Mucosa of rectum (tissue), 2 donors: ENCODE results near the gene SAMD14.

ENCODE experiments used
- H3K27ac ChIP-seq, 2 donors: one replicate each; pipeline ENCODE4 v1.7.0; 2013; ENCODE audit warnings: inconsistent platforms in 2 of 2, low read depth in 2 of 2, low read length in 2 of 2
- H3K27me3 ChIP-seq, 2 donors: one replicate each; pipeline ENCODE4 v1.7.0; 2013; ENCODE audit warnings: low read length in 2 of 2; ENCODE audit not compliant: control insufficient read depth in 2 of 2, insufficient read depth in 2 of 2
- H3K36me3 ChIP-seq, 2 donors: one replicate each; pipeline ENCODE4 v1.7.0; 2013; ENCODE audit warnings: low read length in 2 of 2; ENCODE audit not compliant: control insufficient read depth in 2 of 2, insufficient read depth in 2 of 2
- H3K4me1 ChIP-seq, 2 donors: one replicate each; pipeline ENCODE4 v1.7.0; 2013; ENCODE audit warnings: low read length in 2 of 2, mild to moderate bottlenecking in 1 of 2; ENCODE audit not compliant: control insufficient read depth in 2 of 2, insufficient read depth in 2 of 2
- H3K4me3 ChIP-seq, 2 donors: one replicate each; pipeline ENCODE4 v1.7.0; 2013; ENCODE audit warnings: low read length in 2 of 2
- H3K9ac ChIP-seq, 2 donors: one replicate each; pipeline ENCODE4 v1.7.0; 2013; ENCODE audit warnings: low read length in 2 of 2, low read depth in 1 of 2, mild to moderate bottlenecking in 1 of 2
- H3K9me3 ChIP-seq, 2 donors: one replicate each; pipeline ENCODE4 v1.7.0; 2013; ENCODE audit warnings: low read length in 2 of 2; ENCODE audit not compliant: control insufficient read depth in 2 of 2
- donor health status: healthy.
- donor health status: Normal muscosa, but diverticular disease.

SAMD14 gene

DNA sequence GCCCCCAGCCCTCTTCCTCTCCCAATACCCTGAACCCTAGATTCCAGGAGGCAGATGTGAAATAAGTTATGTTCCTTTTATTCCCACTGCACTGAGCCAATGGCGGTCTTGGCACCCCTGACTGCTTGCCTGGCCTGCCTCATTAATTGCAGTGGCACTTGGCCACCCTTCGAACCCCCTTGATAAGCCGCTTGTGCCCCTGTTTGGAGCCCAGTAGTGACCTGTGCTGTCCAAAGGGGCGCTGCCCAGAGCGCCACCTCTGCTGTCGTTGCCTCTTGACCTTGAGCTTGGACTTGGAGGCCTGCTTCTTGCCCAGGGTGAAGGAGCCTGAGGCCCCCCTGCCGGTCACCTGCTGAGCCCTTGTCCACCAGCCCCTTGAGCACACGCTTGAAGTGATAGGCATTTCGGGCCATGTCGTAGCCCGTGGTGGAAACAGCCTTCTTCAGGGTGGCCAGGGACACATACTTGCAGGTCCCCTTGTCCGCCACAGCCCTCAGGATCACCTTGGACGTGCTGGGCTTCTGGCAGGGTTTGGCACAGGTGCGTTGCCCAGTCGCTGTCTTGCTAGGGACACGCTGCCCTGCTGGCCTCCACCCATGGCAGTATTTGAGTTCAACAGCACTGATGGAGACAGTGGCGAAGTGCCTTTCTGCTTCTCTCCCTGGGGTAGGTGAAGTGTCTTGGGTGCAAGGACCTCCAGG is 41.6 kb upstream of the SAMD14 start:
- Histone ChIP-seq H3K4me3 (no peak overlapping the region), H3K27ac (no peak overlapping the region), H3K9ac (no peak overlapping the region), H3K27me3 (no peaks in the 10 kb centered on the region), H3K9me3 (no peaks in the 10 kb centered on the region), H3K36me3 (no peaks in the 10 kb centered on the region), H3K4me1 (peaks cover 2 to 8% of the 10 kb centered on the region in 2 donors)

DNA sequence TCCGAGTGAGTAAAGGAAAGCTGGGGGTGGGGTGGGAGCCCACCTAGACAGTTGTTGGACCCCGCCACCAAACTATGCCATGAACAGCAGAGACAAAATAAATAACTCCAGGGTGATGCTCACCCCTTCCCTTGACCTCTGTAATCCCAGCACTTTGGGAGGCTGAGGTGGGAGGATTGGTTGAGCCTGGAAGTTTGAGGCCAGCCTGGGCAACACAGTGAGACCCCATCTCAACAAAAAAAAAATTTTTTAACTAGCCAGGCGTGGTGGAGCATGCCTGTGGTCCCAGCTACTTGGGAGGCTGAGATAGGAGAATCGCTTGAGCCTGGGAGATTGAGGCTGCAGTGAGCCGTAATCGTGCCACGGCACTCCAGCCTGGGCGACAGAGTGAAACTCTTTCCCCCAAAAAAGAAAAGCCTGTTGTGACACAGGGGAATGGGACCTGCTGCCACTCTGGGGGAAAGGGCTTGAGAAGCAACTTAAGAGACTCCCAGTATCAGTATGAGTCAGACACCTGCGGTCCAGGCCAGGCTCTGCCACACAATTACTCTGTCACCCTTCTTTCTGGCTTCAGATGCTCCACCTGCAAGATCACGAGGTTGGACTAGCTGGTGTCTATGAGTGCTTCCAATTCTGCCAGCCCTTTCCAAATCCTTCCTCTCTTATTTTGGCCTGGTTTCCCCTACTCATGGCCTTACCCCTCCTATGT is 40.9 kb upstream of the SAMD14 start:
- Histone ChIP-seq H3K4me3 (no peak overlapping the region), H3K9me3 (no peaks in the 10 kb centered on the region), H3K27me3 (no peaks in the 10 kb centered on the region), H3K4me1 (peaks cover 2 to 6% of the 10 kb centered on the region in 2 donors), H3K27ac (no peak overlapping the region), H3K9ac (no peak overlapping the region), H3K36me3 (no peaks in the 10 kb centered on the region)

DNA sequence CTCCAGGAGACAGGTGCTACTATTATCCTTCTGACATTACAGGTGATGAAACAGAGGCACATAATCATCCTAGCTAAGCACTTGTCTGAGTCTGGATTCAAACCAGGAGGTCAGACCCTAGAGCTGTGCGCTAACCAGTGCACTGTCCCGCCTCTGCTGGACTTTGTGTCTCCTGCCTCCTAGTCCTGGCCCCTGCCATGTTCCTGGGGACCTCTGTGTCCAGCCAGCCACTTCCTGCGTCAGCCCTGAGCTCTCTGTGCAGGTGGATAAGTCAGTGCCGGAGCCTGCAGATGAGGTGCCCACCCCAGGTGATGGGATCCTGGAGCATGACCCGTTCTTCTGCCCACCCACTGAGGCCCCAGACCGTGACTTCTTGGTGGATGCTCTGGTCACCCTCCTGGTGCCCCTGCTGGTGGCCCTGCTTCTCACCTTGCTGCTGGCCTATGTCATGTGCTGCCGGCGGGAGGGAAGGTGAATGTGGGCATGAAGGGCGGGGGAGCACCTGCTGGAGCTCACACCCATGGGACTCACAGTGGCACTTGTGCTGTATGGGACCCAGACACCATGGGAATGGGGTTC is 40.0 kb upstream of the SAMD14 start:
- H3K27ac ChIP-seq = no peak overlapping the region
- H3K4me3 ChIP-seq = no peak overlapping the region
- H3K27me3 ChIP-seq = no peaks in the 10 kb centered on the region
- H3K9ac ChIP-seq = no peak overlapping the region
- H3K9me3 ChIP-seq = no peaks in the 10 kb centered on the region
- H3K4me1 ChIP-seq = peaks cover 2 to 8% of the 10 kb centered on the region in 2 donors
- no peaks in the 10 kb centered on the region for H3K36me3 ChIP-seq

DNA sequence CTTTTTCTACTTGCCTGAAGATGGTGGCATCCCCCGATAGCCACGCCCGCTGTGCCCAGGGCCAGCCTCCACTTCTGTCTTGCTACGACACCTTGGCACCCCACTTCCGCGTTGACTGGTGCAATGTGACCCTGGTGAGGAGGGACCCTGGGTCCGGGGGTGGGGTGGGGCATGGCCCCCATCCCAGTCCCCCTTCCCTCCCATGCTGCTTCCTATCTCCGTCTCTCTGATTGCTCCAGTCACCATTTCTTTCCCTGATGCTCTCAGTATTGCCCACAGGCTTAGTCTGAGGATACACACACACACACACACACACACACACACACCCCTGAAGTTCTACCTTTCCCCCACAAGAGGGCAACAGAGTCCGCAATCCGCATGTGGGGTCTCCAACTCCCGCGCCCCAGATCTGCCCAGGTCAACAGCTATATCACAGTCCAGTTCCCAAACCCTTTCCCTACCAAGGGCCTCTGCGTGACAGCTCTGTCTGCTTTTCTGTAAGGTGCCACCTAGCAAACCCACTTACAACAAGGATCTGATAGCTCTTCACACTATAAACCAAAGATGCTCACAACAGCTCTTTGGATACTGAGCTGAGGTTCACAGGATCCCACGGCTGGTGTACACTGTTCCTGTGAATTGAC is 39.3 kb upstream of the SAMD14 start:
- Histone ChIP-seq H3K36me3 (no peaks in the 10 kb centered on the region), H3K4me1 (peaks cover 2 to 8% of the 10 kb centered on the region in 2 donors), H3K9me3 (no peaks in the 10 kb centered on the region), H3K9ac (no peak overlapping the region), H3K4me3 (no peak overlapping the region), H3K27ac (no peak overlapping the region), H3K27me3 (no peaks in the 10 kb centered on the region)

DNA sequence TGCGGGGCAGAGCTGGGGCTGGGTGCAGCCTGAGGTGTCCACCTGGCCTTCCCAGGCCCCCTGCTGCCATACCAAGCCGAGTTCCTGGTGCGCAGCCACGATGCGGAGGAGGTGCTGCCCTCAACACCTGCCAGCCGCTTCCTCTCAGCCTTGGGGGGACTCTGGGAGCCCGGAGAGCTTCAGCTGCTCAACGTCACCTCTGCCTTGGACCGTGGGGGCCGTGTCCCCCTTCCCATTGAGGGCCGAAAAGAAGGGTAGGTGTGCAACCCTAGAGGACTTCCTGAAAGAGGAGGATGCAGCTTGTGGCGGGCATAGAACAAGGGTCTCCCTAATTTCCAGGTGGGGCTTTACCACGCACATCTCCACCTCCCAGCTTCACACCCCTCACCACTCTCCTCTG is 38.4 kb upstream of the SAMD14 start:
- Histone ChIP-seq H3K27ac (no peak overlapping the region), H3K36me3 (no peaks in the 10 kb centered on the region), H3K27me3 (no peaks in the 10 kb centered on the region), H3K4me1 (peaks cover 2 to 6% of the 10 kb centered on the region in 2 donors), H3K9me3 (no peaks in the 10 kb centered on the region), H3K9ac (no peak overlapping the region), H3K4me3 (no peak overlapping the region)

GRCh38 chr17:50167371-50167770 is 37.4 kb upstream of the SAMD14 start:
- H3K4me1 ChIP-seq = peaks cover 0 to 6% of the 10 kb centered on the region in 2 donors
- H3K36me3 ChIP-seq = no peaks in the 10 kb centered on the region
- H3K4me3 ChIP-seq = no peak overlapping the region
- no peak overlapping the region for H3K9ac ChIP-seq
- H3K27me3 ChIP-seq = no peaks in the 10 kb centered on the region
- no peak overlapping the region for H3K27ac ChIP-seq
- H3K9me3 ChIP-seq = no peaks in the 10 kb centered on the region

- Histone ChIP-seq H3K9ac (no peak overlapping the region), H3K9me3 (no peaks in the 10 kb centered on the region), H3K36me3 (no peaks in the 10 kb centered on the region), H3K27ac (peak overlapping the region in 1 of 2 donors; percentile 63), H3K4me3 (peak overlapping the region in 1 of 2 donors; percentile 17), H3K4me1 (peaks cover 2 to 7% of the 10 kb centered on the region in 2 donors), H3K27me3 (no peaks in the 10 kb centered on the region)
Observed at GRCh38 chr17:50166518-50167181, 36.7 kb upstream of the SAMD14 start.

- H3K27ac ChIP-seq = peak within 1 kb of the TSS; percentile 46 to 63
- peaks cover 9 to 14% of the 10 kb centered on the region in 2 donors for H3K4me1 ChIP-seq
- H3K9ac ChIP-seq = no peak within 1 kb of the TSS
Observed at GRCh38 chr17:50165867-50166517, 36.0 kb upstream of the SAMD14 start, which contains the start of gene SGCA. SGCA (plus strand) TSS chr17:50166005; CDS start chr17:50166041, 36 bp downstream.

DNA sequence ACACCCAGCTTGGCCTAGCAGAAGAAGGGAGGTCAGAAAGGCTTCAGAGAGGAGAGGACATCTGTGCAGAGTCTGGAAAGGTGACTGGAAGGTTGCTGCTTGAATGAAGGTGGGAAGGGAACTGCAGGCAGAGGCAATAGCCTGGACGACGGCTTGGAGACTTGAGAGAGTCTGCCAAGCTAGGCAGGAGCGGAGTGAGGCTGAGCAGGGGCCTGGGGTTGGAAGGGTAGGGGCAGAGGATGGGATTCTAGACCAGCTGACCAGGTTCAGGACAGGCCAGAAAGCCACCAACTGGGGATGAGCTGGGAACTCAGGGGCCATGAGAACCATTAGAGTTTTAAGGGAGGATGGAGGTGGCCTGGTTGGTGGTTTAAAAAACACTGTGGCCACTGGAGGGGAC is 35.5 kb upstream of the SAMD14 start:
- H3K9ac ChIP-seq = no peak overlapping the region
- H3K27me3 ChIP-seq = no peaks in the 10 kb centered on the region
- H3K4me3 ChIP-seq = peak overlapping the region in 1 of 2 donors; percentile 1
- H3K9me3 ChIP-seq = no peaks in the 10 kb centered on the region
- peak overlapping the region in 1 of 2 donors; percentile 63 for H3K27ac ChIP-seq
- H3K4me1 ChIP-seq = peaks cover 13 to 18% of the 10 kb centered on the region in 2 donors
- no peaks in the 10 kb centered on the region for H3K36me3 ChIP-seq

More at GRCh38 chr17:50165867-50166517, 36.0 kb upstream of the SAMD14 start, which contains the start of gene SGCA:
- Histone ChIP-seq H3K4me3 (peak within 1 kb of the TSS in 1 of 2 donors; percentile 17), H3K27me3 (no peaks in the 10 kb centered on the region), H3K36me3 (no peaks in the 10 kb centered on the region), H3K9me3 (no peaks in the 10 kb centered on the region)
